ENCODE results near the gene RFX2.

Gene RFX2

DNA sequence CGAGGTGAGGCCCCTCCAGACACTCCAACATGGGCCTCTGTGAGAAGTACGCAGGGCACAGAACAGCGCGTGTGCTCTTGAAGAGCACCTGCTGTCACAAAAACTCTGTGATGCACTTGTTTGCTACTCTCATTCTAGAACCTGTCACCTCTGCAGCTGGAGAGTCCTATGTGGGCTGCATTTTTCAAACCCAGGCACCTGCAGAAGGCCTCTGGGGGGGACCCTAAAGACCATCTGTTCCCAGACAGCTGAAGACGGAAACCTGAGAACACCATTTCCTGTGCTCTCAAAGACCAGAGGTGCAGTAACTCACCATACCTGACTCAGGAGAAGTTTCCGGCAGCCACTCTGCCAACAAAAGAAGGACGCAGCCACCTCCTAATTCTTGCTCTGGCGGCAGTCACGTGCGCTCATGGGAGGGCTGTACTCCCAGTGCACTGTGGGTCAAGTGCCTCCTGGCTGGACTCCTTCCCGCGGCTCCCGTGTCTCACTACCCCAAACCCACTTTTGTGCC lies 160.5 kb downstream of the RFX2 start:
- FAIRE-seq, result no peak

DNA sequence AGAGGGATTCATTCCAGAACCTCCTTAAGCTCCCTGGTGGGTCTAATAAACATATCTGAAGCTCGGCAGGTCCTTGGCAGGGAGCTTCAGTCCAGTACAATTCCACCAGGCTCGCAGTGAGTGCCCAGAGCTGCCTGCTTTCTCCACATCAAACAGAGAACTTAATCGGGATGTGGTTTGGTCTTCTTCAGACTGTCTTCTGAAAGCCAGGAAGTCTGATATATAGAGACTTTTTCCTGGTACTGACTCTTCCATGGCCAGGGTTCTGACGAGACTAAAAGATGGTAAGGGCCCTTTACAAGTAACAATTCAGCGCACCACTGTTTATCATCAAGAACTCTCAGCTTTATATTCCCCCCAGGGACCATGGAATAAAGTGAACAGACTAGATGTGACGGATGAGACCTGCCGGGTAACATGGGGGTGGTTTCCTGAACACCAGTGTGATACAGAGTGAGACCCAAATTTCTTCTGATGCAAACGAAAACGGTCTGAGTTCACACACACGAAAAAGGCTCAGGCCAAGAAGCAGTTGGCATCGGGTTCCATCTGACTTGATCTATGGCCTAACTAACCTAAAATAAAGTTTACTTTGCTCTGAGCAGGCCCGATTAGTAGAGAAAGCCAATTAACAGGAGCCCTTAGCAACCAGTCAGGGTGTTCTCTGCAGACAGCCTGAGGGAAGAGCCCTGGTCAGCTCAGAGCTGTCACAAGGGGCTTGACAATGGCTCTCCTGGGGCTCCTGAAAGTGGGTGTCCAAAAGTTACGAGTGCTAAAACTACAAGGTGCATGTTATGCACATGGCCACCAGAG lies 161.3 kb downstream of the RFX2 start:
- DNase-seq (ENCODE audit: extremely low spot score, insufficient read length, low read depth) (no peak), FAIRE-seq (no peak)

More for the DNA sequence above, 160.5 kb downstream of the RFX2 start:
- DNase-seq (ENCODE audit: extremely low spot score, insufficient read length, low read depth), result no peak

DNA sequence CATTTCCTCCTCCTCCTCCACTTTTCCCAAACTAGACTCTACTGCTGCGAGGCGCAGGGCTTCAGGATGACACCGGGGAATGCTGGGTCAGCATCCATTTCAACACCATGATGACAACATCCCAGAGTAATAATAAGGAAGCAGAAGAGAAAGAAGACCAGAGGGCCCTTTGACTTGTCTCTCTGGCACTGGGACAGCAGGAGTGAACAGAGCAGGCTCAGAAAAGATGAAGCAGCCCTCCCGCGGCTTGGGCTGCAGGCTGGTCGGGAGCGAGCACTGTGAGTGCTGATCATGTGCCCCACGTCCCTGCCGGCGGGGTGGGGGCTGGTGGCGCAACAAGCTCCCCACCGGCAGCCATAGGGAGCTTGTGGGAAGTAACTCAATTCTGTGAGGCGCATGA lies 162.9 kb downstream of the RFX2 start:
- FAIRE-seq (no peak), DNase-seq (ENCODE audit: extremely low spot score, insufficient read length, low read depth) (no peak)

GRCh38 chr19:5943623-5944022 lies 166.7 kb downstream of the RFX2 start:
- FAIRE-seq (no peak), DNase-seq (ENCODE audit: extremely low spot score, insufficient read length, low read depth) (no peak)
